ENCODE results near the gene ALPL. TPM values are rescaled to one million over a fixed set of nuclear protein-coding genes. Genes with fewer than 3 reads are reported as not detected.

ALPL gene
- total and polyA plus RNA-seq, 7 donors: 0.36 to 7.8 (median 2.3) TPM

- Histone ChIP-seq H3K27ac (no peak overlapping the region), H3K4me3 (no peak overlapping the region), H3K9me3 (no peaks in the 10 kb centered on the region), H3K27me3 (peaks cover 0 to 38% (median 11%) of the 10 kb centered on the region in 3 donors), H3K36me3 (no peaks in the 10 kb centered on the region), H3K4me1 (no peaks in the 10 kb centered on the region)
- WGBS, 2 donors: 75 to 84% methylated on average over 19 of the region's 19 CpGs
- intact Hi-C loops (cut with DNase I): no loop called here
- TF ChIP-seq, protein P1, sequence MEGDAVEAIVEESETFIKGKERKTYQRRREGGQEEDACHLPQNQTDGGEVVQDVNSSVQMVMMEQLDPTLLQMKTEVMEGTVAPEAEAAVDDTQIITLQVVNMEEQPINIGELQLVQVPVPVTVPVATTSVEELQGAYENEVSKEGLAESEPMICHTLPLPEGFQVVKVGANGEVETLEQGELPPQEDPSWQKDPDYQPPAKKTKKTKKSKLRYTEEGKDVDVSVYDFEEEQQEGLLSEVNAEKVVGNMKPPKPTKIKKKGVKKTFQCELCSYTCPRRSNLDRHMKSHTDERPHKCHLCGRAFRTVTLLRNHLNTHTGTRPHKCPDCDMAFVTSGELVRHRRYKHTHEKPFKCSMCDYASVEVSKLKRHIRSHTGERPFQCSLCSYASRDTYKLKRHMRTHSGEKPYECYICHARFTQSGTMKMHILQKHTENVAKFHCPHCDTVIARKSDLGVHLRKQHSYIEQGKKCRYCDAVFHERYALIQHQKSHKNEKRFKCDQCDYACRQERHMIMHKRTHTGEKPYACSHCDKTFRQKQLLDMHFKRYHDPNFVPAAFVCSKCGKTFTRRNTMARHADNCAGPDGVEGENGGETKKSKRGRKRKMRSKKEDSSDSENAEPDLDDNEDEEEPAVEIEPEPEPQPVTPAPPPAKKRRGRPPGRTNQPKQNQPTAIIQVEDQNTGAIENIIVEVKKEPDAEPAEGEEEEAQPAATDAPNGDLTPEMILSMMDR (IDR thresholded peaks at IDR 0.05): no peak
- TF ChIP-seq POLR2A (IDR thresholded peaks at IDR 0.05): no peak
- no peak for TF ChIP-seq EP300 (IDR thresholded peaks at IDR 0.05)
- no peak for TF ChIP-seq POLR2AphosphoS5 (IDR thresholded peaks at IDR 0.05)
- no peak for DNase-seq
These were observed 88.5 kb downstream of the ALPL start for GRCh38 chr1:21597753-21598152.

DNA sequence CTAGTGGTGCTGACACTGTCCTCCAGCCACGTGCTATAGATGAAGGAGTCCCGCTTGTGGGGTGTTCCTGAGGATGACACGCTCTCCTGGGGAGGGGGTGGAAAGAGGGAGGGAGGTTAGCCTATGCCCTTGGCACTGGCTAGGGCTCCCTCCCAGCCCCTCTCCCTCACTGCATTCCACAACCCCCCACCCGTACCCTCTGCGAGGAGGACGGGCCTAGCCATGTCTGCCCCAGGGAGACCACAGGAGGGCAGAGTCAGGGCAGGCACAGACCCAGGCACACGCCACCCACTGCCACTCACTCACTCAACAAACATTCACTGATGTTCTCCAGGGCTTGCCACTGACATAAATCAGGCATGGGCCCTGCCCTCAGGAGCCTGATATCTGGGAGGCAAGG, 89.2 kb downstream of the ALPL start:
- H3K9me3 ChIP-seq: no peaks in the 10 kb centered on the region
- TF ChIP-seq POLR2AphosphoS5 (IDR thresholded peaks at IDR 0.05) (no peak), POLR2A (IDR thresholded peaks at IDR 0.05) (no peak), EP300 (IDR thresholded peaks at IDR 0.05) (no peak)
- TF ChIP-seq, protein P1 (IDR thresholded peaks at IDR 0.05): no peak
- H3K36me3 ChIP-seq: no peaks in the 10 kb centered on the region
- intact Hi-C loops (cut with DNase I): no loop called here
- WGBS, 2 donors: 82 to 85% methylated on average over 7 of the region's 7 CpGs
- H3K27me3 ChIP-seq: peaks cover 0 to 35% (median 11%) of the 10 kb centered on the region in 3 donors
- no peak overlapping the region for H3K27ac ChIP-seq
- no peak for DNase-seq
- no peaks in the 10 kb centered on the region for H3K4me1 ChIP-seq
- no peak overlapping the region for H3K4me3 ChIP-seq

- H3K4me1 ChIP-seq: no peaks in the 10 kb centered on the region
- WGBS, 2 donors: 80 to 83% methylated on average over 8 of the region's 8 CpGs
- H3K27me3 ChIP-seq: peaks cover 0 to 35% (median 11%) of the 10 kb centered on the region in 3 donors
- no peaks in the 10 kb centered on the region for H3K36me3 ChIP-seq
- DNase-seq: no peak
- H3K27ac ChIP-seq: no peak overlapping the region
- no peaks in the 10 kb centered on the region for H3K9me3 ChIP-seq
- intact Hi-C loops (cut with DNase I): no loop called here
- no peak overlapping the region for H3K4me3 ChIP-seq
- TF ChIP-seq POLR2A (IDR thresholded peaks at IDR 0.05) (no peak), POLR2AphosphoS5 (IDR thresholded peaks at IDR 0.05) (no peak)
- TF ChIP-seq, protein P1 (IDR thresholded peaks at IDR 0.05): no peak
These were observed 89.7 kb downstream of the ALPL start for GRCh38 chr1:21598904-21599303.

DNA sequence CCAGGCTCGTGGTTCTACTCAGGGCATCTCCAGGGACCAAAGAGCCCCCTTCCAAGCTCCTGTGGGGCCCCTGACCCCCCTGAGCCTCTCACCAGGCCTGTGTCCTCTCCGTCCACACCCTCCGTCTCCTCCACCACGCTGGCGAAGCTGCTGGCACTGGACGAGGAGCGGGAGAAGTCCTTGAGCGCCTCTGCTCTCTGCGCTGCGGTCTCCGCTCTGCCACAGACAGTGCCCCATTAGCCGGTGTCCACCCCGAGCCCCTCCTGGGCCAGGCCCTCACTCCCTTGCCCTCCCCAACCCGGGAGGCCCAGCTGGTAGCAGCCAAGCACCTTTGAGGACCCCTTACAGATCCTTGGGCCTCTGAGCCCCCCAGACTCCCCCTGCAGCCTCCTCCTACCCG, 90.2 kb downstream of the ALPL start:
- intact Hi-C loops (cut with DNase I): no loop called here
- H3K4me3 ChIP-seq: no peak overlapping the region
- DNase-seq: no peak
- no peaks in the 10 kb centered on the region for H3K9me3 ChIP-seq
- 85% methylated on average over 15 of the region's 15 CpGs for WGBS, 2 donors
- peaks cover 0 to 34% (median 11%) of the 10 kb centered on the region in 3 donors for H3K27me3 ChIP-seq
- TF ChIP-seq POLR2AphosphoS5 (IDR thresholded peaks at IDR 0.05): no peak
- TF ChIP-seq, protein P1 (IDR thresholded peaks at IDR 0.05): no peak
- TF ChIP-seq POLR2A (IDR thresholded peaks at IDR 0.05): no peak
- TF ChIP-seq EP300 (IDR thresholded peaks at IDR 0.05): no peak
- H3K36me3 ChIP-seq: no peaks in the 10 kb centered on the region
- no peak overlapping the region for H3K27ac ChIP-seq
- H3K4me1 ChIP-seq: no peaks in the 10 kb centered on the region
